ENCODE data around the gene ZFYVE21. TPM values are rescaled to one million over a fixed set of nuclear protein-coding genes. Genes with fewer than 3 reads are reported as not detected.

ZFYVE21 gene
- total RNA-seq, 4 donors from 2014 or later: 121 to 180 (median 156) TPM

- intact Hi-C loops (cut with DNase I): no loop called here
- H3K9me3 ChIP-seq: no peaks in the 10 kb centered on the region
- H3K4me3 ChIP-seq: no peak overlapping the region
- 92% methylated on average over 16 of the region's 16 CpGs for WGBS
- peak overlapping the region; percentile 86 to 94 (median 92) for H3K27ac ChIP-seq (replicated peaks in 1 of 4)
- H3K4me1 ChIP-seq: peaks cover 25 to 84% (median 69%) of the 10 kb centered on the region in 4 donors
- peaks cover 18 to 100% (median 58%) of the 10 kb centered on the region in 4 donors for H3K36me3 ChIP-seq
- H3K27me3 ChIP-seq: no peaks in the 10 kb centered on the region
- TF ChIP-seq CTCF (IDR thresholded peaks at IDR 0.05): no peak
- no peak for TF ChIP-seq POLR2AphosphoS5 (IDR thresholded peaks at IDR 0.05)
- no peak for TF ChIP-seq POLR2A (IDR thresholded peaks at IDR 0.05; ENCODE audit: low read depth)
- TF ChIP-seq EP300 (IDR thresholded peaks at IDR 0.05): no peak
- DNase-seq (ENCODE audit: extremely low spot score): no peak
Measured at GRCh38 chr14:103737432-103738045, 21.9 kb downstream of the ZFYVE21 start.

GRCh38 chr14:103738166-103738565 lies 22.6 kb downstream of the ZFYVE21 start:
- no peaks in the 10 kb centered on the region for H3K9me3 ChIP-seq
- peaks cover 25 to 78% (median 70%) of the 10 kb centered on the region in 4 donors for H3K4me1 ChIP-seq
- H3K27me3 ChIP-seq: no peaks in the 10 kb centered on the region
- WGBS: 81% methylated on average over 10 of the region's 10 CpGs
- peaks cover 11 to 98% (median 54%) of the 10 kb centered on the region in 4 donors for H3K36me3 ChIP-seq
- intact Hi-C loops (cut with DNase I): no loop called here
- no peak for DNase-seq (ENCODE audit: extremely low spot score)
- TF ChIP-seq POLR2AphosphoS5 (IDR thresholded peaks at IDR 0.05): no peak
- no peak for TF ChIP-seq CTCF (IDR thresholded peaks at IDR 0.05)
- TF ChIP-seq POLR2A (IDR thresholded peaks at IDR 0.05; ENCODE audit: low read depth): no peak
- no peak for TF ChIP-seq EP300 (IDR thresholded peaks at IDR 0.05)
- H3K4me3 ChIP-seq: no peak overlapping the region
- H3K27ac ChIP-seq (replicated peaks in 1 of 4): peak overlapping the region; percentile 45 to 94 (median 89)

- no peaks in the 10 kb centered on the region for H3K9me3 ChIP-seq
- H3K27me3 ChIP-seq: no peaks in the 10 kb centered on the region
- H3K36me3 ChIP-seq: peaks cover 4 to 98% (median 52%) of the 10 kb centered on the region in 4 donors
- peaks cover 25 to 73% (median 69%) of the 10 kb centered on the region in 4 donors for H3K4me1 ChIP-seq
- H3K4me3 ChIP-seq: no peak overlapping the region
- TF ChIP-seq EP300 (IDR thresholded peaks at IDR 0.05) (no peak), POLR2AphosphoS5 (IDR thresholded peaks at IDR 0.05) (no peak), CTCF (IDR thresholded peaks at IDR 0.05) (no peak)
- no peak for DNase-seq (ENCODE audit: extremely low spot score)
- intact Hi-C loops (cut with DNase I): no loop called here
- WGBS: 90% methylated on average over 22 of the region's 34 CpGs
- peak overlapping the region; percentile 45 to 94 (median 89) for H3K27ac ChIP-seq (replicated peaks in 1 of 4)
Measured at GRCh38 chr14:103738701-103739451, 23.3 kb downstream of the ZFYVE21 start.

GRCh38 chr14:103739466-103739792 lies 23.8 kb downstream of the ZFYVE21 start:
- H3K27ac ChIP-seq (replicated peaks in 1 of 4): peak overlapping the region; percentile 45 to 94 (median 89)
- peaks cover 0 to 98% (median 49%) of the 10 kb centered on the region in 4 donors for H3K36me3 ChIP-seq
- intact Hi-C loops (cut with DNase I): no loop called here
- H3K9me3 ChIP-seq: no peaks in the 10 kb centered on the region
- H3K27me3 ChIP-seq: no peaks in the 10 kb centered on the region
- TF ChIP-seq POLR2A (IDR thresholded peaks at IDR 0.05; ENCODE audit: low read depth) (no peak), CTCF (IDR thresholded peaks at IDR 0.05) (no peak), EP300 (IDR thresholded peaks at IDR 0.05) (no peak), POLR2AphosphoS5 (IDR thresholded peaks at IDR 0.05) (no peak)
- no peak overlapping the region for H3K4me3 ChIP-seq
- peaks cover 25 to 68% (median 63%) of the 10 kb centered on the region in 4 donors for H3K4me1 ChIP-seq
- no peak for DNase-seq (ENCODE audit: extremely low spot score)
- 91% methylated on average over 6 of the region's 6 CpGs for WGBS
